Peyer's patch (tissue), 4 donors: Measurements from ENCODE around the gene CHST11. TPM values are rescaled to one million over a fixed set of nuclear protein-coding genes. Genes with fewer than 3 reads are reported as not detected.
A peak's percentile ranks its signal among the peaks of the same experiment; 100 is the strongest.

ENCODE experiments used
- DNase-seq, 3 donors: peaks; one replicate each; pipeline ENCODE4 v3.0.0-alpha.2; 2017 to 2019
- H3K27ac ChIP-seq, 4 donors: fragments of 200-600 bp; sonication (generic); one replicate each; pipeline ENCODE4 v1.5.1; 2016 to 2019
- H3K27me3 ChIP-seq, 2 donors: fragments of 200-600 bp; sonication (generic); one replicate each; pipeline ENCODE4 v1.5.1; 2019
- H3K36me3 ChIP-seq, 3 donors: fragments of 200-600 bp; sonication (generic); one replicate each; pipeline ENCODE4 v1.5.1; 2016 to 2019
- H3K4me1 ChIP-seq, 4 donors: fragments of 200-600 bp; sonication (generic); one replicate each; pipeline ENCODE4 v1.5.1; 2016 to 2019
- H3K4me3 ChIP-seq, 4 donors: fragments of 200-600 bp; sonication (generic); 1 replicate in 3 of 4; 2 replicates in 1 of 4; pipeline ENCODE4 v1.5.1; 2016 to 2019; ENCODE audit warnings: mild to moderate bottlenecking in 1 of 4
- H3K9me3 ChIP-seq, 4 donors: fragments of 200-600 bp; sonication (generic); one replicate each; pipeline ENCODE4 v1.5.1; 2016 to 2019; ENCODE audit warnings: mild to moderate bottlenecking in 1 of 4
- CTCF ChIP-seq, 6 experiments: fragments of 450-650 bp in 4 of 6; fragments of 200-600 bp in 2 of 6; sonication (generic) in 1 of 6; IDR thresholded peaks; one replicate each; pipeline ENCODE4 v1.5.1; 2017 to 2019; ENCODE audit warnings: antibody characterized with exemption in 6 of 6, mild to moderate bottlenecking in 3 of 6, moderate library complexity in 1 of 6
- POLR2A ChIP-seq, 2 donors: fragments of 450-650 bp; IDR thresholded peaks; one replicate each; pipeline ENCODE4 v1.5.1; 2017; ENCODE audit warnings: antibody characterized with exemption in 2 of 2, mild to moderate bottlenecking in 2 of 2, moderate library complexity in 2 of 2
- total RNA-seq, 4 donors: library from RNA; depleted of rRNA; stranded (reverse); fragments of >200 nt; gene quantifications; one replicate each; pipeline ENCODE4 v1.1.0, GENCODE V29; 2016

Gene CHST11
- total RNA-seq, 4 donors from 2014 or later, result 9.9 to 119 (median 15.6) TPM

- peaks cover 0 to 10% (median 3%) of the 10 kb centered on the region in 4 donors for H3K4me1 ChIP-seq
- no peaks in the 10 kb centered on the region for H3K27me3 ChIP-seq
- H3K36me3 ChIP-seq, result no peaks in the 10 kb centered on the region
- H3K4me3 ChIP-seq, result no peak overlapping the region
- peak in 1 of 3 donors; percentile 14 for DNase-seq
- no peak overlapping the region for H3K27ac ChIP-seq
- H3K9me3 ChIP-seq, result no peaks in the 10 kb centered on the region
- TF ChIP-seq CTCF (IDR thresholded peaks at IDR 0.05) (no peak), POLR2A (IDR thresholded peaks at IDR 0.05) (no peak)
Observed at GRCh38 chr12:104586351-104586919, 129.7 kb downstream of the CHST11 start.

GRCh38 chr12:104588047-104588920 is 131.5 kb downstream of the CHST11 start:
- Histone ChIP-seq H3K9me3 (no peaks in the 10 kb centered on the region), H3K27me3 (no peaks in the 10 kb centered on the region), H3K4me1 (no peaks in the 10 kb centered on the region), H3K4me3 (no peak overlapping the region), H3K36me3 (no peaks in the 10 kb centered on the region), H3K27ac (no peak overlapping the region)
- peak in 1 of 3 donors; percentile 29 for DNase-seq
- TF ChIP-seq POLR2A (IDR thresholded peaks at IDR 0.05) (no peak), CTCF (IDR thresholded peaks at IDR 0.05) (no peak)

GRCh38 chr12:104588921-104589590 is 132.3 kb downstream of the CHST11 start:
- no peaks in the 10 kb centered on the region for H3K4me1 ChIP-seq
- TF ChIP-seq CTCF (IDR thresholded peaks at IDR 0.05) (no peak), POLR2A (IDR thresholded peaks at IDR 0.05) (no peak)
- no peaks in the 10 kb centered on the region for H3K9me3 ChIP-seq
- no peak overlapping the region for H3K27ac ChIP-seq
- H3K27me3 ChIP-seq, result no peaks in the 10 kb centered on the region
- no peaks in the 10 kb centered on the region for H3K36me3 ChIP-seq
- no peak for DNase-seq
- no peak overlapping the region for H3K4me3 ChIP-seq

GRCh38 chr12:104590022-104590421 is 133.3 kb downstream of the CHST11 start:
- no peak for TF ChIP-seq POLR2A (IDR thresholded peaks at IDR 0.05)
- no peak for TF ChIP-seq CTCF (IDR thresholded peaks at IDR 0.05)
- Histone ChIP-seq H3K9me3 (no peaks in the 10 kb centered on the region), H3K36me3 (no peaks in the 10 kb centered on the region), H3K4me1 (no peaks in the 10 kb centered on the region), H3K4me3 (no peak overlapping the region), H3K27me3 (no peaks in the 10 kb centered on the region), H3K27ac (no peak overlapping the region)
- no peak for DNase-seq

GRCh38 chr12:104591257-104591885 is 134.6 kb downstream of the CHST11 start:
- Histone ChIP-seq H3K36me3 (no peaks in the 10 kb centered on the region), H3K27ac (no peak overlapping the region)
- TF ChIP-seq POLR2A (IDR thresholded peaks at IDR 0.05), result no peak
- TF ChIP-seq CTCF (IDR thresholded peaks at IDR 0.05), result no peak

More at GRCh38 chr12:104591257-104591885, 134.6 kb downstream of the CHST11 start:
- Histone ChIP-seq H3K9me3 (no peaks in the 10 kb centered on the region), H3K4me3 (no peak overlapping the region), H3K27me3 (no peaks in the 10 kb centered on the region), H3K4me1 (peaks cover 0 to 3% (median 0%) of the 10 kb centered on the region in 4 donors)
- no peak for DNase-seq
